CD4-positive, alpha-beta T cell treated with Interleukin-4 for 4 hours (primary cell): ENCODE results near the gene XXYLT1.

Source experiments
- DNase-seq: peaks from one replicate; pipeline ENCODE4 v3.0.0-alpha.2; 2020

The XXYLT1 gene

GRCh38 chr3:195035345-195036202 is 235.4 kb downstream of the XXYLT1 start:
- no peak for DNase-seq

GRCh38 chr3:195034541-195034940 is 236.4 kb downstream of the XXYLT1 start:
- no peak for DNase-seq

DNA sequence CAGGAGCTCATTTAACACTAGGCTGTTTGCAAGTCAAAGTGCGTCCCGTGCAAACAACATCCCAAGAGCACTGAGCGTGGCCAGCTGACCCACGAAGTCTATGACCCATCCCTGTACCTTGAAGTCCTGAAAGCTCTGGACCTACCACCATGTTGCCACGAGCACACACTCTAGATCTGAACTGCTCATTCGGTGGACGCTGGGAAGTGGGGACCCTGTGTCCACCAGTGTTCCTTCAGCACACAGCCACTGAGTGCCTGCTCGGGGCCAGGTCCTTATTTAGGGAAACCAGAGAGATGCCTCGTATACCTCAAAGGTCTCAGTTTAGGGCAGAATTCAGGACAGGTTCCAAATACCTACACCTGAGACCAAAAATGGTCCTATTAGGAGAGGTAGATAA is 236.9 kb downstream of the XXYLT1 start:
- DNase-seq = no peak

DNA sequence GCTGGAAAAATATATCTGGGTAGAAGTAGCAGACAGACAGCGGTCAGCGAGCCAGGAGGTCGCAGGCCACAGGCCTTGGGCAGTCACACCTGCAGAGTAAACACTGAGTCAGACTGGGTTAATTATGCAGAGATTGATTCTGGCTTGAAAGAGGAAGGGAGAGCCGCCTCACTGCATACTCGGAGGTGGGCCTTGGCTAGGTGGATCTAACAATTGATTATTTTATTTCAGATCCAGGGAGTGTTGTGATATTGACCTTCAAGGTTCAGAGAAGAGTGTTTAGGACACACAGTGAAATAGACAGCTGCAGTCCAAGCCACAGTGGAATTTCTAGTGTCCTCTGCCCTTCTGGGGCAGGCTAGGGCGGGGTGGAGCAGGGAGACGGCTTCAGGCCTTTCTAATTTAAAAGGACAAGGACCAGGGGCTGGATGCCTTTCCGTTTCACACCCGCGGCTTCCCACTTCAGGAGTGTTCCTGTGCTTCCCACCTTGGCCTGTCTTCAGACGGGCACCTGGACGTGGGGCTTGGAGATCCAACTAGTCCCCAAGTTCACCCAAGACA is 237.3 kb downstream of the XXYLT1 start:
- DNase-seq = no peak

- DNase-seq = no peak
Observed at GRCh38 chr3:195032955-195033354, 238.0 kb downstream of the XXYLT1 start.

DNA sequence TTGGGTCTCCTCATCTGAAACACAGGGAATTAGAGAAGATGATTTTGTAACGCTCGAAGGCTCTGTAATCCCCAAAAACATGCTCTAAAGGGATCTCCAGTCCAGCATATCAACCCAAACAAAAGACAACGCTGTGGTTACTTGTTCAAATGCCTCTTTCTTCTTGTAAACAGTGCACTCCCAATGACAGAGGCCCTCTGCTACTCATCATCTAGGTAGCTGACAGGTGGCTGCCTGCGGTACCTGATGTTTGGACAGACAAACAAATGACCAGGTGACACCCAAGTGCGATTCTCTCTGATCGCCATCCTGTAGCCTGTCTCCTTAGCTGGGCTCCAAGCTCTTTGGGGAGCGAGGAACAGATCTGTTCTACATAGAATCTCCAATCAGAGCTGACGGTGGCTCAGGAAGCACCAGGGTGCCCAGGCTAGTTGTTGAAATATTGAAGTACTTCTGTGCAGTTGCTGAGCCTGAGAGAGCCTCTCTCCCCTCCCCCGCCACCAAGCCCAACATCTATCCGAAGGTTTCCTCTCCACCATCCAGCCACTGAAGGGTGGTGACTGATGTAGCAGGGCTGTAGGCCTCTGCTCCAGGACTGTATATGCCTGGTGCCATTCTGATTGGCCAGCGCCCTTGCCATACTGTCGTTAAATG is 238.7 kb downstream of the XXYLT1 start:
- no peak for DNase-seq

- DNase-seq = no peak
Observed at GRCh38 chr3:195031574-195032003, 239.4 kb downstream of the XXYLT1 start.

DNA sequence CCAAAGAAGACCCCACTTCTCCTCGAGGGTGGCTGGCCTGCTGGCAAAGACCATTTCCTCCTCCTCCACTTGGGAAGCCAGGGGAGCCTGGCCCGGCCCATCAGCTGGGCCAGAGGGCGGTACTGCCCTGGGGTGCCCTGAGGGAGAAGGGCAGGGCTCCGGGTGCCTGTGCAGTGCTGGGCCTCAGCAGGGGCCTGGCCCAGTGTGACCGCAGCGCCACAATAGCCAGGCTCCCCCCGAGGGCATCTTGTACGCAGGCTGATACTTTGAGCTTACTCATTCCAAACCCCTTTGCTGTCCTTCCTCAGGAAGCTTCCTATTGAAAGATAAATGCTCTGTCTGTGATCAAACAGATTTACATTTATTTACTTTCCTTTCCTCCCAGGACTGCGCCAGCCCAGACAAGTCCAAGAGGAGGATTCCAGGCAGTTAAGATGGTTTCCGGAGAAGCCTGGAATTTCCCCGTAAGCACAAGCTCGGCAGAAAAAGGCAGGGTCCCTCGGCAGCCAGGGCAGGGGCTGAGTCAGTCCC is 240.1 kb downstream of the XXYLT1 start:
- no peak for DNase-seq

- DNase-seq = no peak
Observed at GRCh38 chr3:195028877-195029606, 241.9 kb downstream of the XXYLT1 start.

DNA sequence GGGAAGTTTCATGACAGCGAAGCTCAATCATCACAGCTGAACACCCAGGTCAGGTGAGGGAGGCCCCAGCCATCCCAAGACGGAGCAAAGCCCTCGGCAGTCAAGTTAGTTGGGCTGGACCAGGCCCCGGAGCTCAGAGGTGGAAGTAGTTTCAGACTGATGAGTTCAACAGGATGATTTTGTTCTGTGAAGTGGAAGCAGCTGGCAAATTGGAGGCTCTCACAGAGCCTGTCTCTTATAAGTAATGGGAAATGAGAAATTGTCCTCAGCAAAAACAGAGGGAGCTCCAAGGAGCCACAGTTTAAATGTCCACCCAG is 245.1 kb downstream of the XXYLT1 start:
- DNase-seq = no peak

GRCh38 chr3:195025056-195025883 is 245.7 kb downstream of the XXYLT1 start:
- no peak for DNase-seq

- no peak for DNase-seq
Observed at GRCh38 chr3:195023989-195024388, 247.0 kb downstream of the XXYLT1 start.

DNA sequence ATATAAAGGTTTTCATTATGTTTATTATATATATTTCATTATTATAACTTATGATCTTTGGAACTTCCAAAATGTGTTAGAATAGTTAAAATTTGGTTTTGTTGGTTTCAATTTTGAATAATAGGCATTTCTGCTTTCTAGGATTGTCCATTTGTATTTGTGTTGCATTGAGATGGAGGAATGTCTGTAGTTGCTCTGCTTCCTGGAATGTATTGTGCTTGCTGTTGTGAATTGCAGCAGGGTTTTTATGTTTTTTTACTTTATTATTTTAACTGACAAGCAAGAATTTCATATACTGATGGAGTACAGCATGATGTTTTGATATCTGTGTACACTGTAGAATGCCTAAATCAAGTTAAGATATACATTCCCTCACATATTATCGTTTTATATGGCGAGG is 247.4 kb downstream of the XXYLT1 start:
- no peak for DNase-seq

GRCh38 chr3:195021692-195022091 is 249.3 kb downstream of the XXYLT1 start:
- DNase-seq = no peak

DNA sequence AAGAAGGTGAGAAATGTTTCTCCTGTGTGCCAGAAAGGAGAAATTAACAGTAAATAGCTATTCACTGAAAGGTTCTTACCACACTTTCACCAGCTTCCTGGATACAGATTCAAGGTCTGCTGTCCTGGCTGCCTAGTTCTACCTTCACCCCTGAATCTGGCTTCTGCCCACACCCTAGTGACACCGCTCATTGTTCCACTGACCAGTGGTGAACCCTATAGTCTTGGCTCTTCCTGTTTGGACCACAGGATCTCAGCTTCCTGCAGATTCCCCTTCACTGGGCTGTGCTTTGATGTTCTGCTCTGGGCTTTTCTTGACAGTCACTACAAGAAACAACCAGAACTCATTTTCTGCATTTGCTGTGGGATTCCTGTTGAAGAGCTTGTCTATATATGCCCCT is 250.0 kb downstream of the XXYLT1 start:
- DNase-seq = no peak

DNA sequence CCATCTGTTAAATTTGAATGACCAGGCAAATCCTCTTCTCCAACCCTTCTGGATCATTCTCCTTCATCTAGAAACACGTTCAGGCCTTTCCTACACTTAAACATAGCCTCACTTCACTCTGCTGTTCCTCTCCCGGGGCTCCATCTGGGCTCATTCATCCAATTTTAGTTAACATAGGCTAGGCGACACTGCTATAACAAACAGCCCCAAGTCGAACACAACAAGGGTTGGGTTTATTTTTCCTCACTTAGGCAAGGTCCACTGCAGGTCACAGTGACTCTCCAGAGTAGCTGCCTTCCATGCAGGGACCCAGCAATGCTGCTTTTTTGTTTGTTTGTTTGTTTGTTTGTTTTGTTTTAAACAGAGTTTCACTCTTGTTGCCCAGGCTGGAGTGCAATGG is 250.8 kb downstream of the XXYLT1 start:
- DNase-seq = no peak

DNA sequence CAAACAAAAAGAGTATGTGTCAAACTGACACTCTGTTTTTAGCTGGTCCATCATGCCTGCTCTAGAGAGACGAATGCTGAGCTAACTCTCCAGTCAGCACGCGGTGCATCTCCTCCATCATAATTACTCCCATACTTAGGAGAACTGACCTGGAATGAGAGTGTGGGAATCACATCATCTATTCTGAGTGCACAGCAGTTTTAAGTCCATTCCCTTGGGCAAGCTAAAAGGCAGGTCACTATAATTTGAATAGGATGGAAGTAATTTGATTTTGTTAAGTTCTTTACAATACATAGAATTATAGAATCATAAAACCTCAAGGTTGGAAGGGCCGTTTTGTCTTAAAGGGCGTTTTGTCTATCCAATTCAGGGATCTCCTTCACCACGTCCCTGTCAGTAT is 251.6 kb downstream of the XXYLT1 start:
- DNase-seq = no peak
